Glomerular visceral epithelial cell (primary cell): ENCODE measurements around the gene CAPZA2.
"Not testable (repeated sequence)": the region's sequence is repeated elsewhere in the genome, so short reads cannot be mapped to it uniquely, and the experiment has no call there.

ENCODE experiments used
- DNase-seq: peaks from one replicate; pipeline ENCODE4 v3.0.0-alpha.2; 2016; ENCODE audit errors: extremely low spot score

The CAPZA2 gene

GRCh38 chr7:116862234-116862950 lies at the start of gene CAPZA2:
Gene CAPZA2 (plus strand): TSS chr7:116862587. CDS start chr7:116862612, 25 bp downstream.
- DNase-seq = peak; percentile 93

GRCh38 chr7:116812860-116813259 lies 49.5 kb upstream of the CAPZA2 start:
- peak; percentile 61 for DNase-seq

GRCh38 chr7:116813371-116813770 lies 49.0 kb upstream of the CAPZA2 start:
- DNase-seq = not testable (repeated sequence)

- DNase-seq = no peak
Observed at GRCh38 chr7:116815041-116815440, 47.3 kb upstream of the CAPZA2 start.

GRCh38 chr7:116820149-116820548 lies 42.2 kb upstream of the CAPZA2 start:
- no peak for DNase-seq

GRCh38 chr7:116821647-116822046 lies 40.7 kb upstream of the CAPZA2 start:
- not testable (repeated sequence) for DNase-seq

GRCh38 chr7:116824449-116824848 lies 37.9 kb upstream of the CAPZA2 start:
- DNase-seq = no peak

- DNase-seq = no peak
Observed at GRCh38 chr7:116828281-116828680, 34.1 kb upstream of the CAPZA2 start.

GRCh38 chr7:116829041-116829440 lies 33.3 kb upstream of the CAPZA2 start:
- no peak for DNase-seq

- DNase-seq = no peak
Observed at GRCh38 chr7:116829493-116829892, 32.9 kb upstream of the CAPZA2 start.

- no peak for DNase-seq
Observed at GRCh38 chr7:116832692-116833091, 29.7 kb upstream of the CAPZA2 start.

GRCh38 chr7:116834815-116835504 lies 27.4 kb upstream of the CAPZA2 start:
- peak; percentile 31 for DNase-seq

GRCh38 chr7:116836048-116836447 lies 26.3 kb upstream of the CAPZA2 start:
- no peak for DNase-seq

- DNase-seq = peak; percentile 9
Observed at GRCh38 chr7:116836911-116837310, 25.5 kb upstream of the CAPZA2 start.

GRCh38 chr7:116837586-116837985 lies 24.8 kb upstream of the CAPZA2 start:
- no peak for DNase-seq

- no peak for DNase-seq
Observed at GRCh38 chr7:116840256-116840655, 22.1 kb upstream of the CAPZA2 start.

- no peak for DNase-seq
Observed at GRCh38 chr7:116842371-116842770, 20.0 kb upstream of the CAPZA2 start.

GRCh38 chr7:116843378-116843777 lies 19.0 kb upstream of the CAPZA2 start:
- DNase-seq = no peak

GRCh38 chr7:116851175-116851574 lies 11.2 kb upstream of the CAPZA2 start:
- DNase-seq = no peak

GRCh38 chr7:116851671-116852070 lies 10.7 kb upstream of the CAPZA2 start:
- DNase-seq = no peak

- DNase-seq = no peak
Observed at GRCh38 chr7:116854132-116854531, 8.3 kb upstream of the CAPZA2 start.

GRCh38 chr7:116857052-116857451 lies 5.3 kb upstream of the CAPZA2 start:
- DNase-seq = no peak

- peak; percentile 11 for DNase-seq
Observed at GRCh38 chr7:116859323-116859722, 3.1 kb upstream of the CAPZA2 start.
